Colonic mucosa (tissue), 4 donors: ENCODE data around the gene DAB1. TPM values are rescaled to one million over a fixed set of nuclear protein-coding genes. Genes with fewer than 3 reads are reported as not detected.

Experiments used
- DNase-seq: peaks from one replicate; pipeline ENCODE4 v3.0.0-alpha.2; 2020
- H3K27ac ChIP-seq: fragments of 200-600 bp; one replicate; pipeline ENCODE4 v1.8.0; 2021
- H3K27me3 ChIP-seq: fragments of 200-600 bp; one replicate; pipeline ENCODE4 v1.8.0; 2021
- H3K36me3 ChIP-seq: fragments of 200-600 bp; one replicate; pipeline ENCODE4 v1.8.0; 2021
- H3K4me1 ChIP-seq: fragments of 200-600 bp; one replicate; pipeline ENCODE4 v1.8.0; 2021; ENCODE audit warnings: mild to moderate bottlenecking
- H3K4me3 ChIP-seq: fragments of 200-600 bp; one replicate; pipeline ENCODE4 v1.8.0; 2021
- H3K9ac ChIP-seq, 2 donors: one replicate each; pipeline ENCODE4 v1.7.0; 2013; ENCODE audit warnings: control low read depth in 2 of 2, low read depth in 2 of 2, low read length in 2 of 2
- H3K9me3 ChIP-seq: fragments of 200-600 bp; one replicate; pipeline ENCODE4 v1.8.0; 2021
- CTCF ChIP-seq: fragments of 200-600 bp; IDR thresholded peaks from one replicate; pipeline ENCODE4 v1.8.0; 2022; ENCODE audit warnings: antibody characterized with exemption, mild to moderate bottlenecking
- intact Hi-C: fragments of 100-400 bp; cut with DNase I; formaldehyde crosslinking; loops from one replicate; pipeline ENCODE4 v1.14.1; 2022
- total RNA-seq, 2 donors: library from RNA; stranded (reverse); fragmentation: NEBNext Ultra II Directional in 1 of 2; extraction: Animal tissue kit (Norgen Biotek cat#: 25700) in 1 of 2; gene quantifications; one replicate each; pipeline ENCODE4 v1.2.1, GENCODE V29; 2021
- donor health status: healthy.
- donor health status: DM: no; HTN: no; CAD: no.
- donor health status: DM: no; HTN: no; CAD: no.

Gene DAB1
- total RNA-seq, 2 donors from 2014 or later = 0.42 TPM; not detected in 1

- Histone ChIP-seq H3K4me3 (no peak overlapping the region), H3K27ac (no peak overlapping the region), H3K36me3 (no peaks in the 10 kb centered on the region), H3K4me1 (no peaks in the 10 kb centered on the region), H3K9me3 (no peaks in the 10 kb centered on the region), H3K9ac (no peak overlapping the region), H3K27me3 (no peaks in the 10 kb centered on the region)
- intact Hi-C loops = no loop called here
- no peak for DNase-seq
- no peak for TF ChIP-seq CTCF
Observed at GRCh38 chr1:57134803-57135202, 289.1 kb downstream of the DAB1 start.

DNA sequence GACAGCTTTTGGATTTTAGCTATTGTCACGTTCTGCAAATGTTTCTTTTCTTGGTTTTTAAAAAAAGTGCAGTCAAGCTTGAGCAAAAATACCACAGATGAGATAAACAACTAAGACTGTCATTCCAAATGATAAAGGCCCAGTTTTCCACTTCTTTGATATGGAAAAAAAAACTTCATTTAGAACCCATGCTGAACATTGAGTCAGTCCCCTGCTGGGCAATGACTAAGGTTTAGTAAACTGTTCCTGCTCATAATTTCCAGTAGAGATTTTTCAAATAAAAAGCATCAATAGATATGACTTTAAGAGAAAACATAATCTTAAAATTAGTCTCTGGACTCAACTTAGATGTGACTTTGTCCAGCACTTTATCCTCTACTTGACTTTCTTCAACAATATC is 290.2 kb downstream of the DAB1 start:
- Histone ChIP-seq H3K27me3 (no peaks in the 10 kb centered on the region), H3K9ac (no peak overlapping the region), H3K9me3 (no peaks in the 10 kb centered on the region), H3K27ac (no peak overlapping the region), H3K4me1 (no peaks in the 10 kb centered on the region), H3K4me3 (no peak overlapping the region), H3K36me3 (no peaks in the 10 kb centered on the region)
- intact Hi-C loops = no loop called here
- DNase-seq = no peak
- TF ChIP-seq CTCF = no peak

- no peak for DNase-seq
- Histone ChIP-seq H3K27ac (no peak overlapping the region), H3K4me1 (no peaks in the 10 kb centered on the region), H3K4me3 (no peak overlapping the region), H3K9me3 (no peaks in the 10 kb centered on the region), H3K36me3 (no peaks in the 10 kb centered on the region), H3K27me3 (no peaks in the 10 kb centered on the region), H3K9ac (no peak overlapping the region)
- intact Hi-C loops = no loop called here
- TF ChIP-seq CTCF = no peak
Observed at GRCh38 chr1:57132993-57133622, 290.8 kb downstream of the DAB1 start.

DNA sequence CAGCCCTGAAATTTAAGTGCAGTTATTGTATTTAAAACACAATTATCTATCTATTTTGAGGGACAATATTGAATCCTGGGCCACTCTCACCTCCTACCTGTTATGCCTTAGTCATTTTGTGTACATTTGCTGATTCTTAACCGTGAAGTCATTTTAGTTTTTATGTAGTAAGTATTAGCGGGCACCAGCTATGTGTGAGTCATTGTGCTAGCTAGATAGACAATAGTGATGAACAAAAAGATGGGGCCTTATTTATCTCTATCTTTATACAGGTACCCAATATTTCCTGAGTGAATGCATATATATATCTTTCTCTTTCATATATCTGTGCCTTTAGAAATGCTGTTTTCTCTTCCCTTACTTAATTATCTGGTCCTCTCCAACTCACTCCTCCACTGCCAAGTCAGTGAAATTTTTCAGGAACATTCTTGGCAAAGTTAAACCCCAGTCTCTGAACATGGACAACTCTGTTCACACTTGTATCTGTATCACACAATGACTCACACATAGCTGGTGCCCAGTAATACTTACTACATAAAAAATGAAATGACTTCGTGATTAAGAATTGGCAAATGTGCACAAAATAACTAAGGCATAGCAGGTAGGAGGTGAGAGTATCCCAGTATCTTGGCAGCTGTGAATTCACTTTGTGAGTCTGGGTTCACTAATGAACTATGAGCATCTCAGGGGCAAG is 292.0 kb downstream of the DAB1 start:
- Histone ChIP-seq H3K9ac (no peak overlapping the region), H3K27me3 (no peaks in the 10 kb centered on the region), H3K4me3 (no peak overlapping the region), H3K36me3 (no peaks in the 10 kb centered on the region), H3K4me1 (no peaks in the 10 kb centered on the region), H3K27ac (no peak overlapping the region), H3K9me3 (no peaks in the 10 kb centered on the region)
- intact Hi-C loops = no loop called here
- no peak for DNase-seq
- no peak for TF ChIP-seq CTCF

- no peak for DNase-seq
- Histone ChIP-seq H3K36me3 (no peaks in the 10 kb centered on the region), H3K9me3 (no peaks in the 10 kb centered on the region), H3K27ac (no peak overlapping the region), H3K9ac (no peak overlapping the region), H3K4me1 (no peaks in the 10 kb centered on the region), H3K27me3 (no peaks in the 10 kb centered on the region), H3K4me3 (no peak overlapping the region)
- no peak for TF ChIP-seq CTCF
- intact Hi-C loops = no loop called here
Observed at GRCh38 chr1:57131257-57131656, 292.6 kb downstream of the DAB1 start.
